GM21786 (cell line): ENCODE data around the gene ZNF32.
A peak's percentile ranks its signal among the peaks of the same experiment; 100 is the strongest.
"Not testable (repeated sequence)": the region's sequence is repeated elsewhere in the genome, so short reads cannot be mapped to it uniquely, and the experiment has no call there.

Experiments
- ATAC-seq: cut with Tn5 transposase; IDR thresholded peaks from one replicate; pipeline ENCODE4 v1.9.1; 2021; ENCODE audit not compliant: unreplicated experiment

ZNF32 gene

DNA sequence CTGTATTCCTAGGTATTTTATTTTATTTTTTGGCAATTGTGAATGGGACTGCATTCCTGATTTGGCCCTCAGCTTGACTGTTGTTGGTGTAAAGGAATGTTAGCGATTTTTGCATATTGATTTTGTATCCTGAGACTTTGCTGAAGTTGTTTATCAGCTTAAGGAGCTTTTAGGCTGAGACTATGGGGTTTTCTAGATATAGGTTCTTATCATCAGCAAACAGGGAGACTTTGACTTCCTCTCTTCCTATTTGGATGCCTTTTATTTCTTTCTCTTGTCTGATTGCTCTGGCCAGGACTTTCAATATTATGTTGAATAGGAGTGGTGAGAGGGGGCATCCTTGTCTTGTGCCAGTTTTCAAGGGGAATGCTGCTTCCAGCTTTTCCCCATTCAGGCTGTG is 12.9 kb downstream of the ZNF32 start:
- ATAC-seq, result not testable (repeated sequence)

DNA sequence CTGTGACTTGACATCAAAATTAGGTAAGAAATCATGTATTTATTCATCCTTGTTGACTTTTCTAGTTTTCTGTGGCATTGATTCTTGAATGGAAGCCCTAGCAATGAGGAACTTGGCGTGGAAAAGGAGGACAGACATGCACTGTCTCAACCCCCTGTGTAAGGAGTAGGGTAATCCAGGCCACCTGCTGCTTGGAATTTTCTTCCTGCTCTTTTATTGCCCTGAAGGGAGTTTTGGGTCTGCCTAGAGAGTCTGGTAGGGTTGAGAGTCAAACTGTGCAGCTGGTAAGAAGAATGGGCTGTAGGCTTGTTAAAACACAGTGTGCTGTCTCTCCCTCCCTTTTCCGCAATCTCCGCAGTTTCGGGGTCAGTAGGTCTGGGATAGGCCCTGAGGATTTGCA is 19.7 kb downstream of the ZNF32 start:
- no peak for ATAC-seq

DNA sequence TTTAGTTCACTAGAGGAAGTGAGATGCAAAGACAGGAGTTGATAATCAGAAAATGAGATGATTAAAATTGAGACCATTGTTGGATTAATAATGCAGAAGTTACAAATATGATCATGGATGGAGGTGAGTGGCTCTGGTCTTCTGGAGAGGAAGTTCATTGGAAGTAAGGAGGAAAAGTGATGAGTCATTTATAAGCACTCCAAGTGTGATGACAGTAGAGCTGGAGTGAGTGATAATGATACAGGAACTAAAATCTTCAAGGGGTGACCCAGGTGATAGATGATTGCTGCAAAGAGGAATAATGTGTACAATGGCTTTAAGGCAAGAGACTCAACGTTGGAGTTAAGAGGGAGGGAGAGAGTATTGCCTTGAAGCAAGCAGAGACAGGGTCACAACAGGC is 20.7 kb downstream of the ZNF32 start:
- ATAC-seq, result no peak

GRCh38 chr10:43623351-43623750 is 25.3 kb downstream of the ZNF32 start:
- no peak for ATAC-seq

GRCh38 chr10:43622038-43622437 is 26.6 kb downstream of the ZNF32 start:
- ATAC-seq, result no peak

DNA sequence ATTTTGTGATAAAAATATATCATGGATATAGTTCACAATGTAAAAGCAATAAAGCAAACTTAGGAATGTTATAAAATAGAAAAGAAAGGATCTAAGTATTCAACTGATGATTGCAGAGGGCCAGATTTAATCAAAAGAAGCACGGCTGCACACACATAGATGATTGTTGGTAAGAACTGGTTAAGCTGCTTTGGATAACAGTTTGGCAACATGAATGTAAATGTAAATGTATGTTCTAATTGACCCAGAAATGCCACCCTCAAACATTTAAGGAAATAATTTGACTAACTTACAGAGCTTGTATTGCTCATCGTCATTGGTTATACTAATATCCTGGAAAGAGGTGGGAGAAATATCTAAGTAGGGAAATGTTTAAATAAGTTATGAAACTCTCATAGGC is 29.3 kb downstream of the ZNF32 start:
- ATAC-seq, result no peak

GRCh38 chr10:43616697-43617370 is 31.8 kb downstream of the ZNF32 start:
- ATAC-seq, result no peak

GRCh38 chr10:43610636-43611035 is 38.0 kb downstream of the ZNF32 start:
- no peak for ATAC-seq

DNA sequence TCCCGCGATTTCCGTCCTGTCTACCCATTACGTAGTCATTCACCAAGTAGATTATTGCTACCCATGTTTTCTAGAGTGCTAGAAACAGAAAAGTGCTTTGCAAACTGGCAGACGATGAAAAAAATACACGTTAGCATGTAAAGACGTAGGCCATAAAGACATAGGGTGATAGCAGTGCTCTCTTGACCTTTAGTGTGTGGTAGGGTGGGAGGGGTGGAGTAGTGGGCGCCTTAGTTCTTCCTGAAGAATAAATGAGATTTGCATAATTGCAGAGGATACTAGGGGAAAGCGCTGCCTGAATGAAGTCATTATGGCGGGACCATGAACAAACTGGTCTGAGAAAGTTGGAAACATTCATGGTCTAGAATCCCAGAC is 41.5 kb downstream of the ZNF32 start:
- no peak for ATAC-seq

- peak; percentile 97 for ATAC-seq
Observed at GRCh38 chr10:43606323-43607198, 42.1 kb downstream of the ZNF32 start, which contains the start of gene ZNF485. Gene ZNF485 (plus strand): TSS chr10:43606438. CDS start chr10:43607051, 613 bp downstream.

GRCh38 chr10:43605850-43606322 is 42.8 kb downstream of the ZNF32 start:
- no peak for ATAC-seq

- not testable (repeated sequence) for ATAC-seq
Observed at GRCh38 chr10:43601576-43601975, 47.1 kb downstream of the ZNF32 start.

- ATAC-seq, result no peak
Observed at GRCh38 chr10:43599333-43599732, 49.3 kb downstream of the ZNF32 start.

GRCh38 chr10:43598446-43598845 is 50.2 kb downstream of the ZNF32 start:
- ATAC-seq, result no peak

DNA sequence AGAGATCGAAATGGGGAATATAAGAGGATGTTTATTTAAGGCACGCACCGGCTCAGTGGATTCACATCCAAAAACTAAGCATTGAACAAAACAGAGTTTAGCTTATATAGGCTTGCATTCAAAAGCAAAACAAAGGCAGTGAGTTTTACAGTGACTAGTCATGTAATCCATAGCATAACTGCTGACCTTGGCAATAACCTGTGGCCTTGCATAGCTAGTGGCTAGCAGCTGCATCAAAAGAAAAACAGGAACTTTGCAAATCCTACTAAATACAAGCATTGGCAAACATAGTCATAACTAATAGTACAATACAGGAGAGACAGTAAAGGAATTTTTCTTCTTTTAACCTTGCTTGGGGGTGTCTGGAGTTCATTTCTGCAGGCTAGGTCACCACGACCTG is 52.1 kb downstream of the ZNF32 start:
- ATAC-seq, result no peak

DNA sequence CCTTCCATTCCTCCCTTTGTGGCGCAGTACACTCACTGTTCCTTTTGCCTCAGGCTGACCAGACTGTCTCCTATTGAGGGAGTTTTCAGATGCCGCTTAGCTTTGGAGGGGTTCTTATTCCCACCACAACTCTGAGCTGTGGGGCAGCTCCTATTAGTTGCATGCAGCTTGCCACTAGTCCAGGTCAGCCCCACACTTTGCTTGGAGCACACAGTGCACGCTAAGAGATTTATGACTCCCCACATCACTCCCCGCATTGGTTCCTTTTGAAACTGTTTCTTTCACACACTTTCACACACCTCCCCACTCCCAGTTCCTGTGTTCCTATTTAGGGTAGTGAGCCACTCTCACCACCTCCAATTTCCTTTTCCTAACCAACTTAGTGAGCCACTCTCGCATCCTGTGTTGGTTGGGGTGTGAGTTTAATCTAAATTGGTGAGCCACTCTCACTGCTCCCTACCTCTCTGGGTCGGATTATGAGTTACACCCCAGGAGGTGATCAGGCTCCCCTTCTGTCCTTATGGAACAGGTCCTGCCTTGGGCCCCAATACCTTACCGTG is 52.9 kb downstream of the ZNF32 start:
- peak; percentile 60 for ATAC-seq

DNA sequence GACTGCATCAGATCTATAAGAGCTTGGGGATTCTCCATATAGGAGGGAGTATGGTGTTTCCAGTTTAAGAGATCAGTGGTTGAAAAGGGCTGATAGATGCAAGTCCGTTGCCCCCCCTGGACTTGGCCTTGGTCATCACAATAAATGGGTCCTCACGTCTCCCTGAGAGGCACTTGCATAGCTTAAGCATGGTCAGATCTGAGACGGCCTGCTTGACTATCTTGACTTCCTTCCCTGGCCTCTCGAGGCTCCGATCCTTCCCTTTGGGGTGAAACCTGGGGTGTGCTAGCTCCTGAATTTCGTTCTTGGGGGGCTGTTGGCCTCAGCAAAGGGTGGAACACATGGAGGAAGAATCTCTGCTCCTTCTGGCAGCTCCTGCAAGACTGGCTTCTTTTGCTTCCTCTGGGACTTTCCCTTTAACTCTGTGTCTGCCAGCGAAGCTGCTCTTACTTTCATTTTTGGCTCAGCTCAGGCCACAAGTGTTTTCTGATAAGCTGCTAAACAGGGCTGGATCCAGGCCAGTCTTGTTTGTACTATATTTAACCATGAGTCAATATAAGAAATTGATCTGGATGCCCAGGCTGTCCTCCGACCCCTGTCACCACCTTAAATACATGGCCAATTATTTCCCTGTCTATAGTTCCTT is 53.6 kb downstream of the ZNF32 start:
- peak; percentile 92 for ATAC-seq
